Dendritic cell treated with granulocyte-macrophage colony-stimulating factor and Interleukin-4, amounts not matched to agents 40 ng/mL and 50 ng/mL, for 4 days (primary cell): ENCODE measurements around the gene MADD.

Experiments
- H3K27ac Mint-ChIP-seq: one replicate; pipeline ENCODE4 v1.8.0; 2022; ENCODE audit warnings: mild to moderate bottlenecking, mixed read lengths
- H3K27me3 Mint-ChIP-seq: one replicate; pipeline ENCODE4 v1.8.0; 2022; ENCODE audit warnings: mild to moderate bottlenecking, mixed read lengths
- H3K36me3 Mint-ChIP-seq: one replicate; pipeline ENCODE4 v1.8.0; 2022; ENCODE audit warnings: low read depth, mixed read lengths
- H3K4me1 Mint-ChIP-seq: one replicate; pipeline ENCODE4 v1.8.0; 2022; ENCODE audit warnings: low read depth, mixed read lengths
- H3K4me3 Mint-ChIP-seq: one replicate; pipeline ENCODE4 v1.8.0; 2022; ENCODE audit warnings: mild to moderate bottlenecking, moderate library complexity, mixed read lengths
- H3K9me3 Mint-ChIP-seq: one replicate; pipeline ENCODE4 v1.8.0; 2022; ENCODE audit warnings: mixed read lengths
- intact Hi-C: fragments of 100-400 bp; cut with micrococcal nuclease; formaldehyde crosslinking; loops from one replicate; pipeline ENCODE4 v1.15.0; 2022

The MADD gene

DNA sequence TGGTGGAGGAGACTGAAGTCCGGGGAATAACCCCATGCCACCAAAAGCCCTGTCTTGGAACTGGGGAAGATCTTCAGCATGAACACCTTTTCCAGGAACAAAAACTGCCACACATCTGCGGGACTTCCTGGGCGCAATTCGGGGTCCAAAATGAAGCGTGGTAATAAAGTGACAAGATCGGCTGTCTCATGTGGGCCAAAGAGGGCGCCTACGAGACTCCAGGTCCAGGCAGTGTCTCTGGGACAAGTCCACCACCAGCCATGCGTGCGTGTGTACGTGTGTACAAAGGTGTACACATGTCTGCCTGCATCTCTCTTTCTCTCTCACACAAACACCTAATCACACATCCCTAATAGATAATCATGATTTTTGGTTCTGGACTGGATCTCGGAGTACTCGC, 91.5 kb downstream of the MADD start:
- no peaks in the 10 kb centered on the region for H3K27me3 Mint-ChIP-seq
- intact Hi-C loops = no loop called here
- H3K27ac Mint-ChIP-seq = peak overlapping the region; percentile 60
- H3K9me3 Mint-ChIP-seq = no peaks in the 10 kb centered on the region
- peak overlapping the region; percentile 39 for H3K4me3 Mint-ChIP-seq
- peaks cover 38% of the 10 kb centered on the region for H3K36me3 Mint-ChIP-seq
- H3K4me1 Mint-ChIP-seq = peaks cover 37% of the 10 kb centered on the region

DNA sequence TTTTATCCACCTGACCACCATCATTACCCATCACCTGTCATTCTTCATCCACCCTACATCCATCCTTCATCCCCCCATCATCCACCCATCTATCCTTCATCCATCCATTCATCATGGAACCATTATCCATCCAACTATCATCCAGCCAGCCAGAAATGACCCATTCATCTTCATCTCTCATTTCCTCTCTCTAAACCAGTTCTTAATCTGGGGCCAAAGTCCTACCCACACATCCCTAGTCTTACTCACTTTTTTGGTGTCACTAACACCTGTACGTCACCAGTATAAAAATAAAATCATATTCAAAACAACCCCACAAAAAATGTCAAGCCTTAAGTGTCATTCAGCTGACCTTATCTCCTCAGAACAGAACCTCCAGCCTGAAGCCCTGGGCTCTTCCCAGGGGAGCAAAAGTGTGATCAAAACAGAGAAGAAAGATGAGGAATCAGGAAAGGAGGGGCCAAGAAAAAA, 96.1 kb downstream of the MADD start:
- H3K27me3 Mint-ChIP-seq = no peaks in the 10 kb centered on the region
- peak overlapping the region; percentile 11 for H3K27ac Mint-ChIP-seq
- peak overlapping the region; percentile 58 for H3K4me3 Mint-ChIP-seq
- peaks cover 69% of the 10 kb centered on the region for H3K4me1 Mint-ChIP-seq
- H3K9me3 Mint-ChIP-seq = no peaks in the 10 kb centered on the region
- intact Hi-C loops = no loop called here
- peaks cover 84% of the 10 kb centered on the region for H3K36me3 Mint-ChIP-seq

GRCh38 chr11:47369676-47370075, 99.7 kb downstream of the MADD start:
- Mint-ChIP-seq H3K4me3 (peak overlapping the region; percentile 21), H3K9me3 (no peaks in the 10 kb centered on the region), H3K27ac (peak overlapping the region; percentile 55), H3K36me3 (peaks cover 100% of the 10 kb centered on the region), H3K27me3 (no peaks in the 10 kb centered on the region), H3K4me1 (peaks cover 87% of the 10 kb centered on the region)
- intact Hi-C loops = no loop called here

DNA sequence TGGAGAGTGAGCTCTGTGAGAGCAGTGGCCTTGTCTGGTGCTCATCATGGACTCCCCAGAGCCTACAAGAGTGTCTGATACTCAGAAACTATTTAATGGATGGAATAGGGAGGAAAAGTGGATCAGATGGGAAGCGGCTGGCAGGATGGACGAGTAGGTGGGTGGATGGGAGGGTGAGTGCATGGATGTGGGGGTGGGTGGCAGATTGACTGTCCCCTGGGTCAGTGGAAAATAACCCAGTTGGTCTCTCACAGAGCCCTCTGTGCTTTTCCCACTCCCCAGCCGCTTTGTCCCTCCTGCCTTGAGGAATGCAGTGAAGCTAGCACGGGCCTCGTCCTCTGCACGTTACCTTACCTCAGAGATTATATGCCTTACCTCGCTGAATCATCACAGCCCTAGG, 102.5 kb downstream of the MADD start:
- Mint-ChIP-seq H3K9me3 (no peaks in the 10 kb centered on the region), H3K27me3 (no peaks in the 10 kb centered on the region), H3K27ac (no peak overlapping the region), H3K36me3 (peaks cover 100% of the 10 kb centered on the region), H3K4me1 (peaks cover 78% of the 10 kb centered on the region), H3K4me3 (no peak overlapping the region)
- intact Hi-C loops = no loop called here

GRCh38 chr11:47373876-47374719, 104.2 kb downstream of the MADD start:
- Mint-ChIP-seq H3K36me3 (peaks cover 95% of the 10 kb centered on the region), H3K9me3 (no peaks in the 10 kb centered on the region), H3K27me3 (no peaks in the 10 kb centered on the region), H3K4me3 (no peak overlapping the region), H3K4me1 (peaks cover 70% of the 10 kb centered on the region), H3K27ac (no peak overlapping the region)
- intact Hi-C loops = loop anchor here (1.0 kb wide), 1 partner anchor 34 kb away; the partner anchor contains the start of gene SLC39A13

DNA sequence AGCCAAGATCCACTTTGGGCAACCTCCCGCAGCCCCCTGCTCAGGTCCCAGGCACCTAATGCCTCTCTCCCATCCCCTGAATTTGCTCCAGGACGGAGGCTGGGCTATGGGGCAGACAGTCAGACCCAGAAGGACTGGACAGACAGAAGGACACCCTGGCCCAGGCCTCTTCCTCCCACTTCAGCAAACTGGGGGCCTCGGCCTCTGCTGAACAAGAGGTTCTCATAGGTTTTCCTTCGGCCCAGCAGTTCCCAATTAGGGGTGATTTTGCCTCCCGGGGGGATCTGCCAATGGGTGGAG, 104.7 kb downstream of the MADD start:
- Mint-ChIP-seq H3K4me1 (peaks cover 65% of the 10 kb centered on the region), H3K27ac (no peak overlapping the region), H3K9me3 (no peaks in the 10 kb centered on the region), H3K27me3 (no peaks in the 10 kb centered on the region), H3K4me3 (no peak overlapping the region), H3K36me3 (peaks cover 89% of the 10 kb centered on the region)
- intact Hi-C loops = loop anchor here (1.0 kb wide), 1 partner anchor 34 kb away; the partner anchor contains the start of gene SLC39A13

- H3K36me3 Mint-ChIP-seq = peaks cover 86% of the 10 kb centered on the region
- intact Hi-C loops = no loop called here
- no peaks in the 10 kb centered on the region for H3K27me3 Mint-ChIP-seq
- H3K4me3 Mint-ChIP-seq = no peak overlapping the region
- no peak overlapping the region for H3K27ac Mint-ChIP-seq
- H3K4me1 Mint-ChIP-seq = peaks cover 61% of the 10 kb centered on the region
- H3K9me3 Mint-ChIP-seq = no peaks in the 10 kb centered on the region
Measured at GRCh38 chr11:47375020-47375419, 105.1 kb downstream of the MADD start.

GRCh38 chr11:47375546-47376085, 105.7 kb downstream of the MADD start:
- H3K4me1 Mint-ChIP-seq = peaks cover 55% of the 10 kb centered on the region
- H3K4me3 Mint-ChIP-seq = no peak overlapping the region
- no peaks in the 10 kb centered on the region for H3K9me3 Mint-ChIP-seq
- H3K27me3 Mint-ChIP-seq = no peaks in the 10 kb centered on the region
- H3K27ac Mint-ChIP-seq = no peak overlapping the region
- H3K36me3 Mint-ChIP-seq = peaks cover 80% of the 10 kb centered on the region
- intact Hi-C loops = loop anchor here (2.0 kb wide), 1 partner anchor 19 kb away; no protein-coding TSS in a partner anchor

DNA sequence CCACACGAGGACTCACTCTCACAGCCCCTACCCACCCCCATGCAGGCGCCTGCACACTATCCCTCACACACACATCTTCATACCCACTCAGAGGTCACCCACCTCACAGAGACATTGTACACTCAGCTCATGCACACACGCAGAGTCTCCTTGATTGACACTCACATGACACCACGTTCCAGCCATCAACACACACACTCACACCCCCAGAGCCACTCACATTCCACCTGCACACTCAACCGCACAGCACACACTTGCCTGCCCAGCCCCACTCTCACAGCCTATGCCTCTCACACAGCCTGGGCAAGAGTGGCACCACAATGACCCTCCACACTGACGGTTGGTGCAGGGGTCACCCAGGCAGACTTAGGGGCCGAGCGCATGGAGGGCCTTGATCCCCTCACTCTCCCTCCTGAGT, 106.2 kb downstream of the MADD start:
- Mint-ChIP-seq H3K4me1 (peaks cover 50% of the 10 kb centered on the region), H3K4me3 (no peak overlapping the region), H3K9me3 (no peaks in the 10 kb centered on the region), H3K36me3 (peaks cover 75% of the 10 kb centered on the region), H3K27ac (no peak overlapping the region), H3K27me3 (no peaks in the 10 kb centered on the region)
- intact Hi-C loops = loop anchor here (2.0 kb wide), 1 partner anchor 19 kb away; no protein-coding TSS in a partner anchor

- peaks cover 74% of the 10 kb centered on the region for H3K36me3 Mint-ChIP-seq
- H3K4me1 Mint-ChIP-seq = peaks cover 47% of the 10 kb centered on the region
- no peaks in the 10 kb centered on the region for H3K9me3 Mint-ChIP-seq
- H3K27me3 Mint-ChIP-seq = no peaks in the 10 kb centered on the region
- H3K4me3 Mint-ChIP-seq = no peak overlapping the region
- intact Hi-C loops = loop anchor here (2.0 kb wide), 1 partner anchor 18 kb away; no protein-coding TSS in a partner anchor
- no peak overlapping the region for H3K27ac Mint-ChIP-seq
Measured at GRCh38 chr11:47376525-47377371, 106.8 kb downstream of the MADD start.

GRCh38 chr11:47377571-47378009, 107.7 kb downstream of the MADD start:
- H3K27me3 Mint-ChIP-seq = no peaks in the 10 kb centered on the region
- peaks cover 47% of the 10 kb centered on the region for H3K4me1 Mint-ChIP-seq
- H3K4me3 Mint-ChIP-seq = no peak overlapping the region
- no peaks in the 10 kb centered on the region for H3K9me3 Mint-ChIP-seq
- H3K27ac Mint-ChIP-seq = no peak overlapping the region
- intact Hi-C loops = loop anchor here (1.0 to 2.0 kb wide), 2 partner anchors 17 to 31 kb away; partner anchors contain the start of gene SLC39A13
- peaks cover 74% of the 10 kb centered on the region for H3K36me3 Mint-ChIP-seq

DNA sequence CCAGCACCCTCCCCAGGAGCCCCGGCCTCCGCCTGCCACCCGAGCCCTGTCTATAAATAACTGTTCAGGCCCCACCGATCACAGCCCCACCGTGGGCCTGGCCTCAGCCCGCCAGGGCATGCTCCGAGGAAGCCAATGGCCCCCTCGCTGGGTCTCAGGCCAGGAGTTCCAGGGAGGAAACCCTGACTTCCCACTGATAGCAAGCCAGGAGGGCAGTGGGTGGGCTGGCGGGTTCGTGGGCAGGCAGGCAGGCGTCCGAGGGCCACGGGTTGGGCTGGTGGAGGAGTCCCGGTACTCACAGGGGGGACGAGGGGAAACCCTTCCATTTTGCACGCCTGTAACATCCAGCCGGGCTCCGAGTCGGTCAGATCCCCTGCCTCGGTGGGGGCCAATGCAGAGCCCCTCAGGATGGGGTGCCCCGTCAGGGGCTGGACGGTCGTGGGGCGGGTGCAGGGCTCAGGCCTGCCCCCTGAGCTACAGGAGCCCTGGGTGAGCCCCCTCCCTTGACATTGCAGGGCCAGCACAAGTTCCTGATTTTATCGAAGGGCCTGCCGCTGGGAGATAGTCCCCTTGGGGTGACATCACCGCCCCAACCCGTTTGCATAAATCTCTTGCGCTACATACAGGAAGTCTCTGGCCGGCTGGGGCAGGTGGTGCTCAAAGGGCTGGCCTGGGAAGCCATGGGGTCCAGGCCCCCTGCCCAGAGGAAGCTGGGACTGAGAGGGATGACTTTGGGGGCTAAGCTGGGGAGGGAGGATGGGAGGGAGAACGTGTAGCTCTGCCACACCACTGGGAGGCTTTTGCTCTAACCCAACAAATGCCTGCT, 108.3 kb downstream of the MADD start, which contains the start of gene SPI1:
Gene SPI1 (minus strand): TSS at position 538 of the 826 bp plus-strand sequence. CDS start 194 bp downstream, at position 344.
- Mint-ChIP-seq H3K9me3 (no peaks in the 10 kb centered on the region), H3K4me1 (peaks cover 47% of the 10 kb centered on the region), H3K27ac (no peak within 1 kb of the TSS), H3K36me3 (peaks cover 74% of the 10 kb centered on the region), H3K27me3 (no peaks in the 10 kb centered on the region), H3K4me3 (no peak within 1 kb of the TSS)
- intact Hi-C loops = loop anchor here (1.0 kb wide), 1 partner anchor 30 kb away; the partner anchor contains the start of gene SLC39A13

GRCh38 chr11:47378836-47379170, 108.9 kb downstream of the MADD start:
- Mint-ChIP-seq H3K4me1 (peaks cover 47% of the 10 kb centered on the region), H3K27me3 (no peaks in the 10 kb centered on the region), H3K27ac (no peak overlapping the region), H3K9me3 (no peaks in the 10 kb centered on the region), H3K4me3 (no peak overlapping the region), H3K36me3 (peaks cover 73% of the 10 kb centered on the region)
- intact Hi-C loops = loop anchor here (1.0 kb wide), 1 partner anchor 29 kb away; the partner anchor contains the start of gene SLC39A13
